D721Med (cell line): Measurements from ENCODE around the gene JARID2.

ENCODE experiments used
- DNase-seq: peaks from one replicate; pipeline ENCODE4 v3.0.0; 2011; ENCODE audit warnings: low spot score; ENCODE audit not compliant: insufficient read length
- FAIRE-seq: peaks from 2 replicates; lab custom pipeline; 2011; peaks lifted over from hg19 to GRCh38; lab: Jason Lieb, UNC
- CTCF ChIP-seq: IDR thresholded peaks from 2 replicates; pipeline ENCODE4 v1.5.1; 2012; ENCODE audit warnings: mild to moderate bottlenecking, control low read depth; ENCODE audit not compliant: insufficient read depth; ENCODE audit errors: missing control alignments

Gene JARID2

GRCh38 chr6:15498640-15499039 is 252.8 kb downstream of the JARID2 start:
- no peak for TF ChIP-seq CTCF
- no peak for DNase-seq
- FAIRE-seq: no peak

GRCh38 chr6:15499125-15499524 is 253.3 kb downstream of the JARID2 start:
- FAIRE-seq: no peak
- DNase-seq: no peak
- TF ChIP-seq CTCF: no peak

DNA sequence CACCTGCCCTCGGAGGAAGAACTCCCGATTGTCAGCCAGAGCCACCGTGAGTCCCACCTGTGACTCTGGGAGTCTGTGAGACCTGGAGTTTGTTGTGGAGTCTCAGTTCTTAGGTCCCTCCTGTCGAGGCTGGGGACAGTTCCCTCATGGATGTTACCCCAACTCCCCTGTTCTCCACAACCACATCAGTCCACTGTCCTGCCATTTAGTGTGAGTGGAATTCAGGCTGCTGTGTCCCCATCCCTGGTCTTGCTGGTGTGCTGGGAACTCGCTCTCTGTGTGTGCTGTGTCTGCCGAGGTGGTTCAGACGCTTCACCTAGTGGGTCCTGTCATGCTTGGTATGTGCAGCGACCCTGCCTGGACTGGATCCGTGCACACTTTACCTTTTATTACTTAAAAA is 253.7 kb downstream of the JARID2 start:
- TF ChIP-seq CTCF: no peak
- DNase-seq (no peak), FAIRE-seq (no peak)

GRCh38 chr6:15500078-15500740 is 254.3 kb downstream of the JARID2 start:
- no peak for FAIRE-seq
- no peak for TF ChIP-seq CTCF

GRCh38 chr6:15500901-15501825 is 255.3 kb downstream of the JARID2 start:
- FAIRE-seq (no peak), DNase-seq (no peak)
- no peak for TF ChIP-seq CTCF

More at GRCh38 chr6:15500078-15500740, 254.3 kb downstream of the JARID2 start:
- no peak for DNase-seq

GRCh38 chr6:15501826-15502445 is 256.1 kb downstream of the JARID2 start:
- no peak for DNase-seq
- no peak for FAIRE-seq

More at GRCh38 chr6:15501826-15502445, 256.1 kb downstream of the JARID2 start:
- TF ChIP-seq CTCF: no peak
